ENCODE data around the gene HESX1.

Gene HESX1

GRCh38 chr3:57168151-57168550 is 31.6 kb downstream of the HESX1 start:
- DNase-seq (ENCODE audit: low spot score) = no peak

- no peak for DNase-seq (ENCODE audit: low spot score)
These were observed 33.1 kb downstream of the HESX1 start for GRCh38 chr3:57166660-57167059.

GRCh38 chr3:57165641-57166040 is 34.1 kb downstream of the HESX1 start:
- DNase-seq (ENCODE audit: low spot score) = no peak

- DNase-seq (ENCODE audit: low spot score) = peak; percentile 77
These were observed 34.9 kb downstream of the HESX1 start, which contains the start of gene IL17RD for GRCh38 chr3:57164657-57165573. TSS of gene IL17RD (minus strand) at chr3:57165353. CDS start at chr3:57165286, 67 bp downstream.

GRCh38 chr3:57164217-57164656 is 35.5 kb downstream of the HESX1 start:
- peak; percentile 16 for DNase-seq (ENCODE audit: low spot score)

GRCh38 chr3:57163751-57164150 is 36.0 kb downstream of the HESX1 start:
- DNase-seq (ENCODE audit: low spot score) = peak; percentile 8

- DNase-seq (ENCODE audit: low spot score) = no peak
These were observed 37.9 kb downstream of the HESX1 start for GRCh38 chr3:57161915-57162314.

- DNase-seq (ENCODE audit: low spot score) = no peak
These were observed 38.8 kb downstream of the HESX1 start for GRCh38 chr3:57160765-57161538.

GRCh38 chr3:57160076-57160764 is 39.6 kb downstream of the HESX1 start:
- no peak for DNase-seq (ENCODE audit: low spot score)

- peak; percentile 86 for DNase-seq (ENCODE audit: low spot score)
These were observed 40.7 kb downstream of the HESX1 start for GRCh38 chr3:57158813-57159738.

GRCh38 chr3:57158325-57158724 is 41.5 kb downstream of the HESX1 start:
- no peak for DNase-seq (ENCODE audit: low spot score)

GRCh38 chr3:57157545-57157944 is 42.2 kb downstream of the HESX1 start:
- no peak for DNase-seq (ENCODE audit: low spot score)

- DNase-seq (ENCODE audit: low spot score) = no peak
These were observed 44.5 kb downstream of the HESX1 start for GRCh38 chr3:57155310-57155643.

GRCh38 chr3:57154470-57155309 is 45.1 kb downstream of the HESX1 start:
- no peak for DNase-seq (ENCODE audit: low spot score)

- no peak for DNase-seq (ENCODE audit: low spot score)
These were observed 47.3 kb downstream of the HESX1 start for GRCh38 chr3:57152151-57153143.

- no peak for DNase-seq (ENCODE audit: low spot score)
These were observed 48.0 kb downstream of the HESX1 start for GRCh38 chr3:57151749-57152148.

- no peak for DNase-seq (ENCODE audit: low spot score)
These were observed 48.7 kb downstream of the HESX1 start for GRCh38 chr3:57151021-57151449.

- no peak for DNase-seq (ENCODE audit: low spot score)
These were observed 49.6 kb downstream of the HESX1 start for GRCh38 chr3:57150113-57150581.

Data from SW480 (cell line).